GM18508 (cell line): ENCODE measurements around the gene CHST10.
"Not testable (repeated sequence)": the region's sequence is repeated elsewhere in the genome, so short reads cannot be mapped to it uniquely, and the experiment has no call there.

Experiments used
- ATAC-seq: cut with Tn5 transposase; IDR thresholded peaks from one replicate; pipeline ENCODE4 v1.9.1; 2021; ENCODE audit warnings: moderate number of reproducible peaks; ENCODE audit not compliant: insufficient read depth, unreplicated experiment

Gene CHST10, protein sequence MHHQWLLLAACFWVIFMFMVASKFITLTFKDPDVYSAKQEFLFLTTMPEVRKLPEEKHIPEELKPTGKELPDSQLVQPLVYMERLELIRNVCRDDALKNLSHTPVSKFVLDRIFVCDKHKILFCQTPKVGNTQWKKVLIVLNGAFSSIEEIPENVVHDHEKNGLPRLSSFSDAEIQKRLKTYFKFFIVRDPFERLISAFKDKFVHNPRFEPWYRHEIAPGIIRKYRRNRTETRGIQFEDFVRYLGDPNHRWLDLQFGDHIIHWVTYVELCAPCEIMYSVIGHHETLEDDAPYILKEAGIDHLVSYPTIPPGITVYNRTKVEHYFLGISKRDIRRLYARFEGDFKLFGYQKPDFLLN

DNA sequence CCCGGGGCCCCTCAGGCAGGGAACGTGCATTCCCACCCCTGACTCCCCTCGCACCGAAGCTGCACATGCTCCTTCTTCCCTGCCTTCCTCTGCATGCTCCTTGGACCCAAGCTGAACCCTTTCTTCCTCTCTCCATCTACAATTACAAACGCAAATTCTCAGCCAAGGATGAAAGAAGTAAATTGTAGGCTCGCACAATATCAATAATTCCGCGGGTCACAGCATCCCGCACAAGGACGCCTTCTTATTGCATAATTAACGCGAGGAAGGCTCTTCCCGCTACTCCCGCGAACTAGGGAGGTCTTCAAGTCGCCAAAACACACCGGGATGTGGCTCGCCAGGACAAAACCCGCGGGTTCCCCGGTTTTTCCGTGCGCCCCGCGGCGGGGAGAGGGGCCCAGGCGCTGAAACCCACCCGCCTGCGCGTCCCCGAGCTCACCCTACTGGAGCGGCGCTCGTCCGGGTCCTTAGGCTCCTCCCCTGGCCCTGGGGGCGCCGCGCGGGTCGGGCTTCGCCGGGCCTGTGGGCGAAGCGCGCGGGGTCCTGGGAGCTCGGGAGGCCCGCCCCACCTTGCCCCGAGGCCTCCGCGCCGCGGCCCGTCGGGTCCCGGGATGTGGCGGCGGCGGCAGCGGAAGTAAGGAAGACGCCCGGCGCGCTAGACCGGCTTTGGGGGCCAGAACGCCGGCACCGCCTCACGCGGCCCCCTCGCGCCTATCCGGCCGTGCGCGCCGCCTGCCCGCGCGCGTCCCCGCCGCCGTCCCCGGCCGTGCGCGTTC is at the start of gene CHST10:
TSS of gene CHST10 (minus strand) at position 734 of the 776 bp plus-strand sequence. CDS start 10,993 bp downstream, outside the sequence.
- ATAC-seq: peak; percentile 65

DNA sequence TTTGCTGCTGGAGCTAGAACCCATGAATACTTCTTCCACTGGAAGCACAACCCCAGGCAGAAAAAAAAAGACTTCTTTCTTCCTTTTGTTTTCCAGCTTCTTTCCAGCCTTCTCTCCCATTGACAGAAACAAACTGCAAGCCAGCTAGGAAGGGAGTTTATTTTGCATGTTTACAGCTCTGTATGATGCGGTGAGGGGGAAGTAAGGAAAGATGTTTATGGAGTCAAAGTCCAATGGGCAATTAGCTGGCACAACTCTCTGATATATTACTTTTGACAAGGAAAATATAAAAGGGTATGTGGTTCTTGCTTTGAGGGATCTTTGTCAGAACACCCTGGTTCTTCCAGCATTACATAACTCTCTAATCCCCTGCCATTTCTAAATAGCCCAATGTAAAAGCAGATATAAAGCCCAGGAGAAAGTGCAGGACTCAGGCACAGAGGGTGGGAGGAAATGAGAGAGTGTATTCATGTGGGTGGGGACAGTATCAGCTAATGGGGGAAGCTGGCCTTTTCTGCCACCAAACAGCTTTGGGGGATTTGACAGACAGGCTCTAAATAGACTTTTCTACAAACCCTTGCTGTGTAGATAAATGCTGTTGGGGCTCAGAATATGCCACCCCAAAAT is 43.5 kb upstream of the CHST10 start:
- ATAC-seq: no peak

DNA sequence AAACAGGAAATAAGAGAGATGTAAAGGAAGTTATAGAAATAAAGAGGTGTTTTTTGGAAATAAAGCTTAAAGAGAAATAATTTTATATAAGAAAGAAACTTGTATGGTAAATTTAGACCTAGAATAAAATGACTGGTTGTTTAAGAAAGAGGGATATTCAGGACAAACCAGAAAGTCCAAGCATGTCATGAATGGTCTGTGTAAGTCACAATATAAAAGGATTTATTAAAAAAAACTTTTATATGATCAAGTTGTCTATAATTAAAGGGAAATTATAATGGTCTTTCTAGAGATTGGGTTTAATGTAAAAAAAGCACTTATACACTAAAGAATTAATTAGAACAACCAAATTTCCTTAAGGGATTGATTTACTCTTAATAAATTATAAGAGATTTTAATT is 38.9 kb upstream of the CHST10 start:
- not testable (repeated sequence) for ATAC-seq

DNA sequence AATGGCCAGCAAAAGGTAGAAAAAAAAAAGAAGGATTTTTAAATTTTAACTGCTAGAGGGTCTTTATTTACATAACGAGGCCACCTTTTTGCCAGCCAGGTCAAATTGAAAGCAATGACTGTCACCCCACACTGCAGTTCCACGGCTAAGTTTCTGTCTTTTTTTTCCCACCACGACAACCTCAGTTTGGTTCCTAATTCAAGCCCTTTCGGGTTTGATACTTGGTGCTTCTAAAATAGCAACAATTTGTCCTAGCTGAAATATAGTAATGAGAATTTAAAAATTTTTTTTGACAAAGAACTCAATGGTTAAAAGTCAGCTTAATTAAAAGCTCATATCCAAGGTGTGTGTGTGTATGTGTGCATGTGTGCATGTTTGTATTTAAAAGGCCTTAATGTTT is 36.4 kb upstream of the CHST10 start:
- no peak for ATAC-seq

DNA sequence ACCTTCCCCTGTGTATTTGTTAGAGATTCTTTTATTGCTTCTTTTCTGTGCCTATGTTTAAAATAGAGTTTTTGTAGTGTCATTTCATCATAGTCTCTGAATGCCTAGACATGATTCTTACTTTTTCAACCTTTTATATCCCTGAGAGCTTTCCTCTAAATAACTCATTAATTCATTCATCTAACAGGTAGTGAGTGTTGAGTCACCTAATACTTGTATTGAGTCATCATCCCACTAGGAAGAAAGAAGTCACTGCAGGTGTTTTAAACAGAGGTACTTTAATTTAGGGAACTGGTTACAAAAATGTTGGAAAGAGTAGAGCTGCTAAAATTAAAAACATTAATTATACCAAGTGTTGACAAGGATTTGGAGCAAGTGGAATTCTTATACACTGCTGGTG is 34.3 kb upstream of the CHST10 start:
- no peak for ATAC-seq

DNA sequence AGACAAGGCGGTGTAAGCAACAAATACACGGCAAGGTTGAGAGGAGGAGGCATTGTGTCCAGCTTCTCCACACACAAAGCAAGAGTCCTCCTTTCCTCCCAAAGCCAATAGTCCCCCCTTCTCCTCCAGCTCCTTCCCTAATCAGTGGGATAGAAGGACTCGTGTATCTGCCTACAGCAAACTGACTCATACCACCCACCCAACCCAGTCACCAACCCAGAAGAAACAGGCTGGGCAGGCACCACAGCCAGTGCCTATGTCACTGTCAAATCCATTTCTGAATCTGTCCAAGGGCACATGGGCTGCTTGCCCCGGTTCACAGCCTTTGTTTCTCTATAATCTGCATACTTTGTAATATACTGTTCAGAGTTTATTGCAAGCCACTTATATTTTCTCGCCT is 33.6 kb upstream of the CHST10 start:
- ATAC-seq: no peak

DNA sequence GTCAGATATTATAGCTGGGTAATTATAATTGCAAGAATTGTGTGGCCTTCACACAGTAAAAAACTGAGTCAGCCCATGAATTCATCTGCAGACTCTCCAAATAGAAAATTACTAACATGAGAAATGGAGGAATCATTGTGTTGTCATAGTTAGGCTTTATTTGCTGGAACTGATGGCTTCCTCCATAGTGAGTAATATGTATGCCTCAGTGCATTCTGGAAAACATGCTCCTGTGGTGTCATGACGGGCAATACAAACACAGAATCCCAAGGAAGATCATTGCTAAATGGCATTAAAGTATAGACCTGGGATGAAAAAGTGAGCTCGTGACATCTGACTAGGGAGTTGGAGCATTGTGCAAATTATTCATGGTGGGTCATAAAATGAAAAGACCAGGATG is 29.2 kb upstream of the CHST10 start:
- no peak for ATAC-seq

DNA sequence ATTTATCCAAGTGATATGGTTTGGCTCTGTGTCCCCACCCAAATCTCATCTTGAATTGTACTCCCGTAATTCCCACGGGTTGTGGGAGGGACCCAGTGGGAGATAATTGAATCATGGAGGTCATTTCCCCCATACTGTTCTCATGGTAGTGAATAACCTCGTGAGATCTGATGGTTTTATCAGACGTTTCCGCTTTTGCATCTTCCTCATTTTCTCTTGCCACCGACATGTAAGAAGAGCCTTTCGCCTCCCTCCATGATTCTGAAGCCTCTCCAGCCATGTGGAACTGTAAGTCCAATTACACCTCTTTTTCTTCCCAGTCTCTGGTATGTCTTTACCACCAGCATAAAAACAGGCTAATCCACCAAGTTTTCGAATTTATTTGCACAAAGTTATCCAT is 20.3 kb upstream of the CHST10 start:
- ATAC-seq: no peak

DNA sequence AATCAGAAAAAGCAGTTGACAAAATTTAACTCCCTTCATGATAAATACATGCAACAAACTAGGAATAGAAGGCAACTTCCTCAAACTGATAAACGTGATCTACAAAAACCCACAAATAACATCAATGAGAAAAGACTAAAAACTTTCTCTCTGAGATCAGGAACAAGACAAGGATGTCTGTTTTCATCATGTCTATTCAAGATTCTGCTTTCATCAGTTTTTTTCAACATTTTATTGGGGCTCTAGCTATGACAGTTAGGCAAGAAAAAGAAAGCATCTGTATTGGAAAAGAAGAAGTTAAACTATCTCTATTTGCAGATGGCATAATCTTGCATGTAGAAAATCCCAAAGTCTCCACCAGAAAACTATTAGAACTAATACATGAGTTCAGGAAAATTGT is 12.3 kb upstream of the CHST10 start:
- no peak for ATAC-seq

DNA sequence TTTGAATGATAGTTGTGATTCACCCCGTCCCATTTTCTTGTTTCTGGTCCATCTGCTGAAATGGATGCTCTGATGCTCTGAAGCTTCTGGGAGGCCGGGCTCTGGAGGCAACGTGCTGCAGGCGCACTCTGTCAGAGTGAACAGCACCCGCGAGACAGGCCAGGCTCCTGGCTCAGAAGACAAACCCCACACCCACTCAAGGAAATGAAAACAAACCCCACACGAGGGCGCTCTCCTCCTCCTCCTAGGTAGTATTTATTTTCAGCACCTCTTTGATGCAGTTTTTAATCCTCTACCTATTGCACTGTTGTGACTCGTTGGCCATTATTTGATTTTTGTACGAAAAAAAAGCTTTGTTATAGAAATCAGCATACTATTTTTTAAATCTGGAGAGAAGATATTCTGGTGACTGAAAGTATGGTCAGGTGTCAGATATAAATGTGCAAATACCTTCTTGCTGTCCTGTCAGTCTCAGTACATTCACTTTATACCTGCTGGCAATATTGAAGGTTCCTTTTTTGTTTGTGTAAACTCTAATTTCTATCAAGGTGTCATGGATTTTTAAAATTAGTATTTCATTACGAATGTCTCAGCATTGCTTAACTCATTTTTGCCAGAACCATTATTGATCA is 10.3 kb upstream of the CHST10 start:
- no peak for ATAC-seq

DNA sequence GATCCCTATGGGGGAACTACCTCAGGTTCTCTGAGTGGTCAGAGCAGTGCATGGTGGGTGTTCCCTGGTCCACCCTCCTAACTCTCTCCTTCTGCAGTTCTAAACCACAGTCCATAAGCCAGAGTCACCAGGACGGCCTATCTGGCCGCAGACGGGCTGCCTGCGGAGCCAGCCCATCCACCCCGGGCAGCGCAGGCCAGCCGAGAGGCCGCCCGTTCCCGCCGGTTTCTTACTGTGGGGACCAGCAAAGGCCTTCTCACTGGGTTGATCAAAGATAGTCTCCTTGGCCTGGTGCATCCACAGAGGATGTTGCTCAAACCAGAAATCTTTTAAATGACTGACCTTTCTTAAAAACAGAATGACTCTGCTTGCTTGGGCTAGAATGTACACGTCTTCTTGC is 9.6 kb upstream of the CHST10 start:
- ATAC-seq: no peak

DNA sequence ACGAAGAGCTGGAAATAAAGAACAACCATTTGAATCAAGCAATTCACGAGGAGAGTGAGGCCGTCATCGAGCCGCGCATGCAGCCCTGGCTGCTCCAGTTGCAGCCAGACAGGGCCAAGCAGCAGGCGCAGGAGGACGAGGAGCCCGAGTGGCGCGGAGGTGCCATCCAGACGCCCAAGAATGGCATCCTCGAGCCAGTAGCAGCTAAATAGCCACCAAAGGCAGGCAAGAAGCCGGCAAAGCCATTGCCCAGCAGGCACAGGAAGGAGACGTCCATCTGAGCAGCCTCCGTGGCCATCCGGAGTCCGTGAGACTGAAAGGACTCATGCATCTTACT is 8.9 kb upstream of the CHST10 start:
- no peak for ATAC-seq

DNA sequence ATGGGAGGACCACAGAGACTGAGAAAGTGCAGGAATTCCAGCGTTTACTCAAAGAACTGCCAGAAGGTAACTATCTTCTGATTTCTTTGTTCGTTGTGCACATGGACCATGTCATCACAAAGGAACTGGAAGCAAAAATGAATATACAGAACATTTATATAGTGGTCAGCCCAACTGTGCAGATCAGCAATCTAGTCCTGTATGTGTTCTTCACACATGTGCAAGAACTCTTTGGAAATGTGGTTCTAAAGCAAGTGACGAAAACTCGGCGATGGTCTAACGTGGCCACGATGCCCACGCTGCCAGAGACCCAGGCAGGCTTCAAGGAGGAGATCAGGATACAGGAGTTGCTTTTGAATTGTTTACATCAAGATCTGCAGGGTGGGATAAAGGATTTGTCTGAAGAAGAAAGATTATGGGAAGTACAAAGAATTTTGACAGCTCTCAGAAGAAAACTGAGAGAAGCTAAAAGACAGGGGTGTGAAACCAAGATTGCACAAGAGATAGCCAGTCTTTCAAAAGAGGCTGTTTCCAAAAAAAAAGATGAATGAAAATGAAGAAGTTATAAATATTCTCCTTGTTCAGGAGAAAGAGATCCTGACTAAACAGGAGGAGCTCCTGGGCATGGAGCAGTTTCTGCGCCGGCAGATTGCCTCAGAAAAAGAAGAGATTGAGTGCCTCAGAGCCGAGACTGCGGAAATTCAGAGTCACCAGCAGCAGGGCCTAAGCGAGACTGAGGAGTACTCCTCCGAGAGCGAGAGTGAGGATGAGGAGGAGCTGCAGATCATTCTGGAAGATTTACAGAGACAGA is 8.3 kb upstream of the CHST10 start:
- ATAC-seq: no peak

DNA sequence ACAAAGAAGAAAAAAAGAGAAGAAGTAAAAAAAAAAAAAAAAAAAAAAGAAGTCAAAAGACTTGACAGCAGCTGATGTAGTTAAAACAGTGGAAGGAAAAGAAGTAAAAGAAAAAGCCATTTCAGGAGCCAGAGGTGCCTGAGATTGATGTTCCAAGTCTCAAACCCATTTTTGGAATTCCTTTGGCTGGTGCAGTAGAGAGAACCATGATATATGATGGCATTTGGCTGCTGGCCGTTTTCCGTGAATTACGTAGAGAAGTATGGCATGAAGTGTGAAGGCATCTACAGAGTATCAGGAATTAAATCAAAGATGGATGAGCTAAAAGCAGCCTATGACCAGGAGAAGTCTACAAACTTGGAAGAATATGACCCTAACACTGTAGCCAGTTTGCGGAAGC is 7.6 kb upstream of the CHST10 start:
- ATAC-seq: no peak

DNA sequence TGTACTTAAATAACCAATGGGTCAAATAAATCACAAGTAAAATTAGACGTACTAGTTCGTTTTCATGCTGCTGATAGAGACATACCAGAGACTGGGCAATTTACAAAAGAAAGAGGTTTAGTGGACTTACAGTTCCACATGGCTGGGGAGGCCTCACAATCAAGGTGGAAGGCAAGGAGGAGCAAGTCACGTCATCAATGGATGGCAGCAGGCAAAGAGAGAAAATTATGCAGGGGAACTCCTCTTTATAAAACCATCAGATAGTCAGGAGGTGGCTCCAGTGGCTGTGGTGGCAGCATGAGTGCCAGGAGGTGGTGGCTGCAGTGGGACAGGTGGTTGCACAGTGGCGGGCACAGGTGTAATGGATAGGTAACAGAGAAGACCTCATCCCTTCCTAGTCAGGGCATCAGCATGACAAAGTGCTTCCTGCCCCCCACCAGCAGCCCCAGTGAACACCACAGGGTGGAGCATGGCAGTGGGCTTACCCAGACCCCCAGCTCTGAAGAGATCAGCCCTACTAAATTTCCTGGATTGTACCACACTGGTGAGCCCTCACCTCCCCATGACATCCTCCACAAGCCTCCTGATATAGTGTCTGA is 6.9 kb upstream of the CHST10 start:
- no peak for ATAC-seq

DNA sequence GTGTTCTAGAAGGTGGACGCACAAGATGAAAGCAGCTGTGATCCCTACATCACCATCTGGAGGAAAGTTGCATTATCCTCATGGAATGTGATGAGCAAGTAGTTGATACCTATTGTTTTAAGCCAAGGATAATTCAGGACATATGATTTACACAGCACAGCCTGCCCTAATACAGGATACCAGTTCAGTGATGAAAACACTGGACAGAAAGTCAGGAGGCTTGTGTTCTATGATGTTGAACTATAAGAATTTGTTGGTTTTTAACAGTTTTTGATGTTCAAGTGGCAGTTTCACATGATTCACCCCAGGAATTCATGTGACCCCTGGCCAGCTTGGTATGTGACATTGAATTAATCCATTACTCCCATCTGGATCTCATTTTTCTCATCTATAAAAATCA is 6.2 kb upstream of the CHST10 start:
- no peak for ATAC-seq

DNA sequence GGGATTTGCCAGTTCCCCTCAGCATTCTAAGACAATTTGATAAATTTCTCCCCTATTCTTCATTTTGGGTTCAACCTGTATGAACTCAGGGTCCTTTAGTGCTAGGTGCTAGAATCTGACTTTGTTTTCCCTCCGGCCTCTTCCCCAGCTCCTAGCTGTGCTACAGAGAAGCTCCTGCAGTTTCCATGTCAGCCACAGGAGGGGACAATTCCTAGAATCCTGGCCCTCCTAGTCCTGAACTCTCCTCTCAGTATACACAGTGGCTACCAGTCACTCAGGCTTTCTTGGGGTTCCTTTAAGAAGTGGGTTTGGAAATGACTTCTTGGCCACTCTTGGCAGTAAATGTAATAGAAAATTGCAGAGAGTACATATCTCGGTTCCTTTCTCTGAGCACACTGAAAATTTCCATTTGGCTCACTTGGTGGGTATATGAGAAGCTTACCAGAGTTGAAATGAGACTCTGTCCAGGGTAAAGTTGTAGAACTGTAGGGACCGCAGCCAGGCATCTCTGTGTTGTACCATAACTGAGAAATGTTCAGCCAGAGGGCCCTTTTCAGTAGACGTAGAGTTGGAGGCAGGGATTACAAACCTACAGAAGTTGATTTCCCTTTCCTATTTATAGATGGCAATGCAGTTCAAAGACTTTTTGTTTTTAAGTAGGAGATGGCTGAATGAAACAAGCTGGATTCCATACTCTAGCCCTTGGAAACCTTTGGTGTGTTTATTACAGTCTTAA is 5.0 kb upstream of the CHST10 start:
- no peak for ATAC-seq

DNA sequence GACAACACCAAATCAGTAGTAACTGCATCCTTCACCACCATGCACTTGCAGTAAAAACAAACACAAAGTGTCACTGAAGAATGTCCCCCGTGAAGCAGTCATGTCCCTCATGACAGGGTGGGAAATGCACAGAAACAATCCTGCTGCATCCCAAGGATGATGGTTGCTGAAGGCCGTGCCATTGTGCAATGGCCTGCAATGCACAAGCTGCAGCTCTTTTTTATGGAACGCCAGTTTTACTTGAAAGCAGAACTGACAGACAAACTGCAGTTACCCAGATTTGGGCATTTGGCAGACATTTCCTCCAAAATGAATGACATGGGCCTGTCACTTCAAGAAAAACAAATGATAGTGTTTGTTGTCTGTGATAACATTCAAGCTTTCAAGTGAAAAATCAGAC is 2.4 kb upstream of the CHST10 start:
- no peak for ATAC-seq

DNA sequence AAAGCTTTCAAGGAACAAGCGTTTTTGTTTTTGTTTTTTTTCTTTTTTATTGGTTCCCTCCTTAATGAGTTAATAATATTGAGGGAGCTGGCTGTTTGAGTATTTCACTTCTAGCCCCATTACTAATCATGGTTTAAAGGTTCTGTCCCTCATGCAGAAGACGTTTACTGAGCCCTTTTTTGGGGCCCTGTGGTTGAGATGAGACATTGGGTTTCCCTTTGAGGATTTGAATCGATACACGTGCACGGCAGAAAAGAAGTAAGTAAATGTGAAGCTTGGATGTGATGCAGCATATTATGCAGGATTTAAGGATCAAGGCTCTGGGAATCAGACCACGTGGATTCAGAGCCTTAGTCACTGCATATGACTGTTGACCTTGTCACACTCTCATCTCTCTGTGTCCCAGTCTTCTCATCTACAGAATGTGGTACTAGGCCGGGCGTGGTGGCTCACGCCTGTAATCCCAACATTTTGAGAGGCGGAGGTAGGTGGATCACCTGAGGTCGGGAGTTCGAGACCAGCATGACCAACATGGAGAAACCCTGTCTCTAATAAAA is 1.0 kb upstream of the CHST10 start:
- ATAC-seq: no peak
